Endothelial cell of umbilical vein (primary cell): ENCODE measurements around the gene HPSE2. TPM values are rescaled to one million over a fixed set of nuclear protein-coding genes. Genes with fewer than 3 reads are reported as not detected.

ENCODE experiments used
- BruUV-seq: library from RNA; stranded (reverse); fragments of 400-500 nt; replicated peaks from 2 replicates; lab custom pipeline; 2021; lab: Mats Ljungman, UMichigan
- CTCF ChIA-PET: fragments of 300-600, 350-600 bp; sonication (Branson Sonifier 250); formaldehyde crosslinking; loops from one replicate; lab custom pipeline; 2021; ENCODE audit warnings: antibody characterized with exemption, inconsistent platforms; lab: Charles Lee
- POLR2A ChIA-PET: fragments of 300-600, 350-600 bp; sonication (Branson Sonifier 250); formaldehyde crosslinking; loops from one replicate; lab custom pipeline; 2021; ENCODE audit warnings: antibody characterized with exemption, inconsistent platforms; lab: Charles Lee
- DNase-seq: peaks from one replicate; pipeline ENCODE4 v3.0.0-alpha.2; 2011; ENCODE audit warnings: low read depth, low spot score
- FAIRE-seq: peaks from 2 replicates; lab custom pipeline; 2011; peaks lifted over from hg19 to GRCh38; lab: Jason Lieb, UNC
- H2AFZ ChIP-seq: 2 replicates; pipeline ENCODE4 v1.6.0; 2012; ENCODE audit warnings: low read depth, low read length, control low read depth, inconsistent platforms
- H3K27ac ChIP-seq: 2 replicates; pipeline ENCODE4 v1.5.1; 2011; ENCODE audit warnings: low read depth, mild to moderate bottlenecking, control low read depth, low read length, moderate library complexity; ENCODE audit not compliant: insufficient read depth
- H3K27me3 ChIP-seq, 2 experiments: 2 replicates each; pipeline versions ENCODE4 v1.6.0 to v1.6.1; 2011; ENCODE audit warnings: low read length in 2 of 2, mixed read lengths in 1 of 2; ENCODE audit not compliant: control insufficient read depth in 2 of 2, insufficient read depth in 2 of 2
- H3K36me3 ChIP-seq, 2 experiments: 2 replicates in 1 of 2; 3 replicates in 1 of 2; pipeline ENCODE4 v1.5.1; 2011; ENCODE audit warnings: low read length in 2 of 2, mild to moderate bottlenecking in 1 of 2, moderate library complexity in 1 of 2; ENCODE audit not compliant: control insufficient read depth in 2 of 2, insufficient read depth in 2 of 2; ENCODE audit errors: extremely low read depth in 1 of 2
- H3K4me1 ChIP-seq: 3 replicates; pipeline ENCODE4 v1.5.1; 2011; ENCODE audit warnings: mild to moderate bottlenecking, low read length; ENCODE audit not compliant: control insufficient read depth, insufficient read depth; ENCODE audit errors: extremely low read depth
- H3K4me2 ChIP-seq: 2 replicates; pipeline ENCODE4 v1.6.1; 2011; ENCODE audit warnings: low read length, control low read depth, mixed read lengths; ENCODE audit not compliant: insufficient read depth
- H3K4me3 ChIP-seq, 3 experiments: fragments of 200-600 bp in 1 of 3; sonication (generic), shearing (Covaris generic) in 1 of 3; replicated peaks in 1 of 3; 2 replicates each; pipeline ENCODE4 v1.5.1; 2011 to 2016; ENCODE audit warnings: control low read depth in 3 of 3, low read length in 3 of 3, mild to moderate bottlenecking in 2 of 3, inconsistent platforms in 1 of 3, low read depth in 1 of 3, moderate library complexity in 1 of 3; ENCODE audit not compliant: insufficient read depth in 1 of 3
- H3K79me2 ChIP-seq: 2 replicates; pipeline ENCODE4 v1.6.0; 2012; ENCODE audit warnings: low read length, inconsistent platforms; ENCODE audit not compliant: control insufficient read depth, insufficient read depth
- H3K9ac ChIP-seq: replicated peaks from 2 replicates; pipeline ENCODE3; 2011; ENCODE audit warnings: low read length, control low read depth; ENCODE audit not compliant: insufficient read depth; ENCODE audit errors: extremely low read depth
- H3K9me1 ChIP-seq: replicated peaks from 3 replicates; pipeline ENCODE4 v1.6.0; 2011; ENCODE audit warnings: mild to moderate bottlenecking, low read length; ENCODE audit not compliant: control insufficient read depth, insufficient read depth; ENCODE audit errors: extremely low read depth
- H3K9me3 ChIP-seq: replicated peaks from 2 replicates; pipeline ENCODE4 v1.5.1; 2012; ENCODE audit warnings: low read length, inconsistent platforms; ENCODE audit not compliant: control insufficient read depth, insufficient read depth
- H4K20me1 ChIP-seq: replicated peaks from 2 replicates; pipeline ENCODE3; 2011; ENCODE audit warnings: mild to moderate bottlenecking, low read length; ENCODE audit not compliant: control insufficient read depth, insufficient read depth; ENCODE audit errors: extremely low read depth
- EZH2 ChIP-seq: IDR thresholded peaks from 2 replicates; pipeline ENCODE4 v1.6.1; 2012; ENCODE audit warnings: borderline replicate concordance, low read depth, mild to moderate bottlenecking, moderate library complexity, low read length, inconsistent platforms; ENCODE audit not compliant: severe bottlenecking
- FOS ChIP-seq: IDR thresholded peaks from 2 replicates; pipeline ENCODE4 v1.6.1; 2011; ENCODE audit warnings: mild to moderate bottlenecking, low read length, moderate library complexity, borderline replicate concordance; ENCODE audit not compliant: insufficient read depth
- GATA2 ChIP-seq: IDR thresholded peaks from 2 replicates; pipeline ENCODE4 v1.7.0; 2011; ENCODE audit warnings: low read depth, mild to moderate bottlenecking, moderate library complexity, mixed read lengths, low read length; ENCODE audit not compliant: insufficient read length, insufficient read depth
- JUN ChIP-seq: IDR thresholded peaks from 2 replicates; pipeline ENCODE4 v1.6.1; 2011; ENCODE audit warnings: borderline replicate concordance, low read depth; ENCODE audit not compliant: insufficient read length, insufficient read depth
- MYC ChIP-seq: IDR thresholded peaks from one replicate; pipeline ENCODE4 v1.6.1; 2011; ENCODE audit warnings: mild to moderate bottlenecking, low read depth, low read length
- POLR2A ChIP-seq: IDR thresholded peaks from 2 replicates; pipeline ENCODE4 v1.6.1; 2012; ENCODE audit warnings: low read depth, mild to moderate bottlenecking, control low read depth, low read length
- POLR2AphosphoS5 ChIP-seq: IDR thresholded peaks from 2 replicates; pipeline ENCODE4 v1.6.1; 2012; ENCODE audit warnings: low read depth, mild to moderate bottlenecking, control low read depth, low read length, moderate library complexity; ENCODE audit not compliant: insufficient read depth
- dilution Hi-C: fragments of 300-500 bp; cut with MboI; formaldehyde crosslinking; loops from one replicate; pipeline ENCODE4 v1.15.0; 2019; ENCODE audit warnings: low sequenced_read_pairs; ENCODE audit not compliant: extremely low pct_ligation_motif_present
- intact Hi-C: fragments of 100-400 bp; cut with micrococcal nuclease; formaldehyde crosslinking; loops from one replicate; pipeline ENCODE4 v1.10.0; 2022
- polyA plus RNA-seq, 4 experiments: library from polyadenylated mRNA; depleted of rRNA in 3 of 4; stranded (reverse) in 3 of 4; unstranded in 1 of 4; fragments of >200 nt; gene quantifications; 2 replicates each; pipeline versions ENCODE4 v1.2.1 to v1.2.3, GENCODE V29; 2011 to 2012; ENCODE audit warnings: missing spikeins in 1 of 4
- total RNA-seq: library from RNA; stranded (reverse); gene quantifications from 2 replicates; pipeline ENCODE4 v1.2.3, GENCODE V29; 2021
- TF ChIP-seq, protein P1 (sequence below), 2 donors: IDR thresholded peaks; 1 replicate in 1 of 2; 2 replicates in 1 of 2; pipeline ENCODE4 v1.5.1; 2011; ENCODE audit warnings: low read length in 2 of 2, mild to moderate bottlenecking in 2 of 2, moderate library complexity in 2 of 2, control low read depth in 1 of 2, inconsistent platforms in 1 of 2, low read depth in 1 of 2; ENCODE audit not compliant: insufficient read depth in 1 of 2; ENCODE audit errors: extremely low read depth in 1 of 2
- TF ChIP-seq, protein P2 (sequence below): IDR thresholded peaks from 2 replicates; pipeline ENCODE4 v1.6.1; 2011; ENCODE audit not compliant: insufficient read depth, insufficient read length

The HPSE2 gene
- total and polyA plus RNA-seq, 2 donors (not counting 3 experiments of a cell fraction or from before 2014, with no cell fraction given), result not detected

DNA sequence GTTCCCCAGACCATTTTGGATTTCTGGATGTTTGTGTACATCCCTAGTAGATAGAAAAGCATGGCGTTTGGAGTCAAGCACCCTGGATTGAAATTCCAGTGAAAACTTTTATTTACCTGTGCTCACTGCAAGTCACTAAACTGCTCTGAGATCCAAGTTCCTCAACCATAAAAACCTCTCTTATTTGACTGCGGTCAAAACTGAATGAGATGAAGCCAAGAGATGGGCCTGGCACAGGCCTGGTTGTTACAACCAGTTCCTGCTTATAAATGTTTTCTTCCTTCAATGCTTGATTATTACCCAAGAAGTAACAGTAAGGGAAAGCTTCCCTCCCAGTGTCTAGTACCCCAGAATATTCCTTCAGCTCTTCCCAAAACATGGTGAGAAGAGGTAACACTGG lies 718.0 kb downstream of the HPSE2 start:
- no peak overlapping the region for H3K4me3 ChIP-seq
- DNase-seq (no peak), FAIRE-seq (no peak)
- intact Hi-C loops (no loop called here), dilution Hi-C loops (no loop called here)
- TF ChIP-seq MYC, result no peak
- TF ChIP-seq FOS, result no peak
- TF ChIP-seq POLR2AphosphoS5, result no peak
- no peak for TF ChIP-seq GATA2
- TF ChIP-seq, protein P1, sequence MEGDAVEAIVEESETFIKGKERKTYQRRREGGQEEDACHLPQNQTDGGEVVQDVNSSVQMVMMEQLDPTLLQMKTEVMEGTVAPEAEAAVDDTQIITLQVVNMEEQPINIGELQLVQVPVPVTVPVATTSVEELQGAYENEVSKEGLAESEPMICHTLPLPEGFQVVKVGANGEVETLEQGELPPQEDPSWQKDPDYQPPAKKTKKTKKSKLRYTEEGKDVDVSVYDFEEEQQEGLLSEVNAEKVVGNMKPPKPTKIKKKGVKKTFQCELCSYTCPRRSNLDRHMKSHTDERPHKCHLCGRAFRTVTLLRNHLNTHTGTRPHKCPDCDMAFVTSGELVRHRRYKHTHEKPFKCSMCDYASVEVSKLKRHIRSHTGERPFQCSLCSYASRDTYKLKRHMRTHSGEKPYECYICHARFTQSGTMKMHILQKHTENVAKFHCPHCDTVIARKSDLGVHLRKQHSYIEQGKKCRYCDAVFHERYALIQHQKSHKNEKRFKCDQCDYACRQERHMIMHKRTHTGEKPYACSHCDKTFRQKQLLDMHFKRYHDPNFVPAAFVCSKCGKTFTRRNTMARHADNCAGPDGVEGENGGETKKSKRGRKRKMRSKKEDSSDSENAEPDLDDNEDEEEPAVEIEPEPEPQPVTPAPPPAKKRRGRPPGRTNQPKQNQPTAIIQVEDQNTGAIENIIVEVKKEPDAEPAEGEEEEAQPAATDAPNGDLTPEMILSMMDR (IDR thresholded peaks at IDR 0.05; ENCODE audit: extremely low read depth in 1 of 2, insufficient read depth in 1 of 2, low read depth in 1 of 2, low read length in 2 of 2), result no peak
- TF ChIP-seq, protein P2, sequence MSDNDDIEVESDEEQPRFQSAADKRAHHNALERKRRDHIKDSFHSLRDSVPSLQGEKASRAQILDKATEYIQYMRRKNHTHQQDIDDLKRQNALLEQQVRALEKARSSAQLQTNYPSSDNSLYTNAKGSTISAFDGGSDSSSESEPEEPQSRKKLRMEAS, result no peak
- no peak for TF ChIP-seq JUN
- TF ChIP-seq EZH2, result no peak
- no peak for TF ChIP-seq POLR2A
- H3K9ac ChIP-seq, result no peak overlapping the region
- no peaks in the 10 kb centered on the region for H3K9me3 ChIP-seq
- no peaks in the 10 kb centered on the region for H4K20me1 ChIP-seq
- ChIA-PET CTCF (no interaction called here), POLR2A (no interaction called here)
- H3K27ac ChIP-seq, result no peak overlapping the region
- H3K4me2 ChIP-seq, result no peak overlapping the region
- no peaks in the 10 kb centered on the region for H3K27me3 ChIP-seq
- no peaks in the 10 kb centered on the region for H3K9me1 ChIP-seq
- no peaks in the 10 kb centered on the region for H3K79me2 ChIP-seq
- H2AFZ ChIP-seq, result no peak overlapping the region
- H3K4me1 ChIP-seq, result no peaks in the 10 kb centered on the region
- no peaks in the 10 kb centered on the region for H3K36me3 ChIP-seq
- no TSS peak for BruUV-seq
